Ramos (cell line): Measurements from ENCODE around the gene SEMA3E.

Experiments used
- in situ Hi-C: fragments of 300-500 bp; cut with MboI; formaldehyde crosslinking; loops from one replicate; pipeline ENCODE4 v1.14.3; 2022; ENCODE audit warnings: low sequenced_read_pairs; ENCODE audit not compliant: unreplicated experiment

The SEMA3E gene

DNA sequence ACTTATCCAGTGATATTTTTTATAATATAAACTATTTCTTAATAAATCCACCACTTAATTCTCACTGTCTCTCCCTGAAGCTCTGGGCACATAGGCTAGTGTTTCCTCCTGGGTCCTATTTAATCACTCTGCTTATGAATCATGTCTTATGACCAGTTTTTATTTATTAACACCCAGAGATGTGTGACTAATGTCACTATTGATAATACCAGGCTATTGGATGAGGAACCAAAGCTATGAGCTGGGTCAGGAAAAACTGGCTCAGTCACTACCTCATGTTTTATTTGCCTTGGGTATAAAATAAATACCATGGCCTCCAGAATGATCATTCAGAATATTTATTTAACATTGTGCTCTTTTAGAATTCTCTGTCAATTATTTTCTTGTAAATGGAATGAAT, 5.2 kb downstream of the SEMA3E start:
- in situ Hi-C loops = no loop called here

GRCh38 chr7:83643012-83643411, 5.9 kb downstream of the SEMA3E start:
- in situ Hi-C loops = no loop called here

DNA sequence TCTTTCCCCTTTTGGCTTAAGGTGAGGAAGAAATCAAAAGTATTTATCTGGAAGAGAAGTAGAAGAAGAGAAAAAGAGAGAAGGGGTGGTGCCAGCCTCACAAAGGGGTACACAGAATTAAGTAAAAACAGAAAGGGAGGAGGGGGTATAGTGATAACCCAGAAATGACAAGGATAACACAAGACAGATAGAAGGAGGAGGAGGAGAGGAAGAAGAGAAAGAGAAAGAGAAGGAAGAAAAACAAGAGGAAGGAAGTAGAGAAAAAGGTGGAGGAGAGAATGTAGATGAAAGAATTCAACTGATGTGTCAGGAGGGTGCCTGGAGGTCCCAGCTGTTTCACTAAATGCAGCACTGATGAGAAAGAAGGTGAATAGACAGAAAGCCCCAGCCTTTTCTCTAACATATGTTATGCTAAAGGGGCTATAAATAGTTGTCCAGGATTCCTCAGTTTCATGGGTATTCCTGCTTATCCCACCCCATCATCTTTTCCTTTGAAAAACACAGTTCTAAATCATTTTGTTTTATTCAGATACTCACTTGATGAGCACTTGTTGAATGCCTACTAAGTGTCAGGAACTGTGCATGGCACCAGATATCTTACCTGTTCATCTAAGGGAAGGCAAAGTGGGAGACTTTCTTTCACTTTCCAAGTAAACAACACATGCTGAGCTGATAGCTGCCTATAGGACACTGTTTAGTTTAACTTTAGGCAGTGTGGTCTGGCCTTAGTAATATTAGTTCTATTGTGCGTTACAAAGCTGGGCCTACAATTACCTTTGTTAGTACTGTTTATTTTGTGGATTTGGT, 8.0 kb downstream of the SEMA3E start:
- in situ Hi-C loops = no loop called here

DNA sequence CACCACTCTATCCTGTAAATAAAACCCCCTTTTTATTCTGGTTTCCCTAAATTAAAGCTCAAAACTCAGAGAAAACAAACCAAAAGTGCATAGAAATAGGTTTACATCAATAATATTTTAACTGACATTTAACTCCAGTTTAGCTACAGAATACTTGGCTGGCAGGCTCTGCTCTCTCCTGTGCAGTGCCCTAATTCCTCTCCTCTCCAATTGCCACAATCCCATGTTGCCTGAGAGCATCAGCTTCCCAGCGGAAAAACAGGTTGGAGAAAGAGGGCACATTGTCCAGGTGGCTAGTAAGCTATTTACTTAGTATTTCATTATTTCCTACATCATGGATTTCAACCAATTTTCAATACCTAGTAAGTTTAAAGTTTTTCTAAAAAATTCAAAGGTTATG, 8.7 kb downstream of the SEMA3E start:
- in situ Hi-C loops = no loop called here

- in situ Hi-C loops = no loop called here
These were observed 15.4 kb downstream of the SEMA3E start for GRCh38 chr7:83633516-83633915.

DNA sequence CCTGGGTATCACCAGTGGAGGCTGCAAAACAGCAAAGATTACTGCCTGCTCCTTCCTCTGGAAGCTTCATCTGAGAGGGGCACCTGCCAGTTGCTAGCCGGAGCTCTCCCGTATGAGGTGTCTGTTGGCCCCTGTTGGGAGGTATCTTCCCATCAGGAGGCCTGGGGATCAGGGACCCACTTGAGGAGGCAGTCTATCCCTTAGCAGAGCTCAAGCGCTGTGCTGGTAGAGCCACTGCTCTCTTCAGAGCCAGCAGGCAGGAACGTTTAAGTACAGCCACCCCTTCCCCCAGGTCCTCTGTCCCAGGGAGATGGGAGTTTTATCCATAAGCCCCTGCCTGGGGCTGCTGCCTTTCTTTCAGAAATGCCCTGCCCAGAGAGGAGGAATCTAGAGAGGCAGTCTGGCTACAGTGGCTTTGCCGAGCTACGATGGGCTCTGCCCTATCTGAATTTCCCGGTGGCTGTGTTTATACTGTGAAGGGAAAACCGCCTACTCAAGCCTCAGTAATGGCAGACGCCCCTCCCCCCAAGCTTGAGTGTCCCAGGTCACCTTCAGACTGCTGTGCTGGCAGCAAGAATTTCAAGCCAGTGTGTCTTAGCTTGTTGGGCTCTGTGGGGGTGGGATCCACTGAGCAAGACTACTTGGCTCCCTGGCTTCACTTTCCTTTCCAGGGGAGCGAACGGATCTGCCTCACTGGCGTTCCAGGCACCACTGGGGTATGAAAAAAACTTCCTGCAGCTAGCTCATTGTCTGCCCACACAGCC, 19.6 kb downstream of the SEMA3E start:
- in situ Hi-C loops = no loop called here

DNA sequence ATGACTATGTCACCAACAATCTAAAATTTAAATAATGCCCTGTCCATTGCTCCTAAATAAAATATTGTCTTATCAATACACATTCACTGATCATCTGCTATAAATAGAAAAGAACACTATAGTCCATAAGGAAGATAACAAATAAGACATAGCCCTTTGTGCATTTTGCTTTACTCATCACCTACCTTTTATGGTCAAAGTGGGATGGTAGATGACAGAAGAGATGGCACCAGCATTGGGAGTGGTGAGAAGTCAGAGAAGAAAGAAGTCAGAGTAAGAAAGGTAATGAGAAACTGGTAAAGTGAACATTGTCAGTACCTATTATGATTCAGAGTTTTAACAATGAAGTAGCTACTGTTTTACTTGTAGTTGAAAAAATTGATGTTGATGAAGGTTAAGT, 31.1 kb downstream of the SEMA3E start:
- in situ Hi-C loops = no loop called here

DNA sequence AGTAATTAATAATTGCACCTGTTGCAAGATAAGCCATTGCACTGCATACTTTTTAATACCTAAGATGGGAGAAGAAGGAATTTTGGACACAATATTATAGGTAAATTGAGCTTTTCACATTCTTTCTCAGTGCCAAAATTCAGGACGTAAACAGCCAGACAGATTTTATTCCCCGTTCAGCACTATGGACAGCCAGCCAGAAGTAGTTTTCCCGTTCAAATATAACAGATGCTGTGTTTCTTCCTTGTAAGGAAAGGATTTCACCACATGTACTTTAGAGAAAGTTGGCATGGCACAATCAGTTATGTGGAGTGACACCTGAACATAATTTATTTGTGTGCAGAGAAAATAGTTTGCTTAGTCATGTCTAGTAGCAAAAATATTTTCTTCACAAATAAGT, 34.8 kb downstream of the SEMA3E start:
- in situ Hi-C loops = no loop called here

- in situ Hi-C loops = no loop called here
These were observed 35.7 kb downstream of the SEMA3E start for GRCh38 chr7:83613232-83613631.

- in situ Hi-C loops = no loop called here
These were observed 37.2 kb downstream of the SEMA3E start for GRCh38 chr7:83611776-83612175.

- in situ Hi-C loops = no loop called here
These were observed 38.2 kb downstream of the SEMA3E start for GRCh38 chr7:83610649-83611304.

DNA sequence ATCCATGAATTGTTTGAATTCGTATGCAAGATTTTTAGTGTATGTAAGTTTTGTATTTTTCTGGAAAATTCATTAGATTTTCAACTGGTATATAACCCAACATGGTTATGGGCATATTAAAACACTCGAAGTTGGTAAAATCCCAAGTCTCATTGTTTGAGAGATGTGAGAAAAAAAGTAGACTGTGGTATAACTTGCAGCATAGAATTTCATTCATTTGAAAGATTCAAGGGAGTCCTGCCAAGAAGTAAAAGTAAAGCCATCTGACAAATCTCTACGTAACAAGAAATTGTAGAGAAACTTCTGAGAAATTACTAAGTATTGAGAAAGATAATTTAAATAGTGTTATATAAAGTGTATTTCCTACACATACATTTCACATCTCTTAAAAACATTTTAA, 40.2 kb downstream of the SEMA3E start:
- in situ Hi-C loops = no loop called here

- in situ Hi-C loops = no loop called here
These were observed 45.3 kb downstream of the SEMA3E start for GRCh38 chr7:83603649-83604048.

- in situ Hi-C loops = no loop called here
These were observed 49.8 kb downstream of the SEMA3E start for GRCh38 chr7:83599131-83599530.

GRCh38 chr7:83593921-83594475, 54.9 kb downstream of the SEMA3E start:
- in situ Hi-C loops = no loop called here

DNA sequence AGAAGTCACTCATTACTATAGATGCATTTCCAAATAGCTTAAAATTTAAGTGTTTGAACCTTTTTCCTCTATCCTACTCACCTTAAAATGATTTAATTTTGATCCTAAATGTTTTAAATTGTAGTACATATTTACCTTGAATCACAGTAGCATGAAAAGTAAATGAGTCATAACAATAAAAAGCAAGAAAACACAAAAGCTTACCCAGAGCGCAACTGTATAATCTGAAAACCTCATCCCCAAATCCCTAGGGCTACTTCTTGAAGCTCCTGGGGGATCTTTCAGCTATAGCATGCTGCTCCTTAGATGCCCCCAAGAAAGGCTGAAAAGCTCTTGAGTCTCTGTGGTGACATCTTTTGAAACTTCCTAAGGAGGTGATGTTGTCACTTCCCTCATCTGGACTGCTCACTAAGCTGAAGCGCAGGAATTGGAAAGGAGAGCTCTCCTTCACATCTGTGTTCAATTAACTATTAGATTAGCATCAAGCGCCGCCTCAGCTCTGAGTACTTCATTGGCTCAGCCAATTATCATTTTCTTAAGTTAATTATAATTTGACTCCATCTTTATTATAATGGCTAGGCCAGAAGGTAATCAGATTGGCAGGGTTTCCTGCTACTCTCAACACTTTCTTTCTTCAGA, 60.2 kb downstream of the SEMA3E start:
- in situ Hi-C loops = no loop called here

DNA sequence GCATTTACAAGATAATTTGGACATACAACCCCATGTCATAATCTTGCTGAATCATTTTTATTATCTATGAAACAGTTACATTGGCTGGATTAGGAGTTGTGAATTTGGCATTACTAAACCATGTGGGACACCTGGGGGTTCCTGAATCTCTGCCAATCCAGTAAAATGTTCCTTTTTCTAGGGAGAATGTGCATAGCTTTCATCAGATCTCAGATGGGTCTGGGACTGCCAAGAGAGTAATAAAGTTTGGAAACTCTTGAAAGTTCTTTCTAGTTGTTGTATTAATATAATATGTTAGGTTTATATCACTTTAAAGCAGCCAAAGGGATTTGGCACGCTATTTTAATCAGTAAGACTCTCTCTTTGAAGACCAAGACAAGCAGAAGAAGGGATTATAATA, 62.7 kb downstream of the SEMA3E start:
- in situ Hi-C loops = no loop called here

- in situ Hi-C loops = no loop called here
These were observed 67.1 kb downstream of the SEMA3E start for GRCh38 chr7:83581667-83582435.

- in situ Hi-C loops = no loop called here
These were observed 69.2 kb downstream of the SEMA3E start for GRCh38 chr7:83579740-83580139.

- in situ Hi-C loops = no loop called here
These were observed 73.5 kb downstream of the SEMA3E start for GRCh38 chr7:83575436-83575835.
